ENCODE data around the gene LRRK1.

LRRK1 gene

GRCh38 chr15:100892013-100892355 is 27.2 kb upstream of the LRRK1 start:
- no peak overlapping the region for H3K27ac ChIP-seq
- H3K4me1 ChIP-seq, result peaks cover 0 to 30% (median 20%) of the 10 kb centered on the region in 4 donors
- no peaks in the 10 kb centered on the region for H3K27me3 ChIP-seq
- no peaks in the 10 kb centered on the region for H3K9me3 ChIP-seq
- H3K36me3 ChIP-seq, result no peaks in the 10 kb centered on the region
- no peak for DNase-seq
- no peak for TF ChIP-seq CTCF (IDR thresholded peaks at IDR 0.05)
- intact Hi-C loops (cut with DNase I; ENCODE audit: low total_unique reads), result no loop called here
- no peak overlapping the region for H3K4me3 ChIP-seq

- H3K27ac ChIP-seq, result peak overlapping the region in 1 of 2 donors; percentile 1
- no peak for TF ChIP-seq CTCF (IDR thresholded peaks at IDR 0.05)
- no peaks in the 10 kb centered on the region for H3K9me3 ChIP-seq
- H3K27me3 ChIP-seq, result peaks cover 0 to 8% of the 10 kb centered on the region in 2 donors
- no peak overlapping the region for H3K4me3 ChIP-seq
- no peaks in the 10 kb centered on the region for H3K36me3 ChIP-seq
- intact Hi-C loops (cut with DNase I; ENCODE audit: low total_unique reads), result no loop called here
- H3K4me1 ChIP-seq, result peaks cover 0 to 30% (median 20%) of the 10 kb centered on the region in 4 donors
- no peak for DNase-seq
These were observed 25.7 kb upstream of the LRRK1 start for GRCh38 chr15:100893261-100893963.

GRCh38 chr15:100893964-100894295 is 25.2 kb upstream of the LRRK1 start:
- peaks cover 0 to 12% of the 10 kb centered on the region in 2 donors for H3K27me3 ChIP-seq
- H3K9me3 ChIP-seq, result no peaks in the 10 kb centered on the region
- peaks cover 0 to 27% (median 17%) of the 10 kb centered on the region in 4 donors for H3K4me1 ChIP-seq
- DNase-seq, result peak in 1 of 2 donors; percentile 75
- no peaks in the 10 kb centered on the region for H3K36me3 ChIP-seq
- intact Hi-C loops (cut with DNase I; ENCODE audit: low total_unique reads), result no loop called here
- peak overlapping the region in 1 of 2 donors; percentile 1 for H3K27ac ChIP-seq
- H3K4me3 ChIP-seq, result no peak overlapping the region
- no peak for TF ChIP-seq CTCF (IDR thresholded peaks at IDR 0.05)

GRCh38 chr15:100895721-100896120 is 23.4 kb upstream of the LRRK1 start:
- intact Hi-C loops (cut with DNase I; ENCODE audit: low total_unique reads), result no loop called here
- Histone ChIP-seq H3K9me3 (no peaks in the 10 kb centered on the region), H3K27me3 (peaks cover 0 to 19% of the 10 kb centered on the region in 2 donors), H3K36me3 (no peaks in the 10 kb centered on the region), H3K4me1 (peaks cover 0 to 18% (median 10%) of the 10 kb centered on the region in 4 donors), H3K27ac (no peak overlapping the region), H3K4me3 (no peak overlapping the region)
- no peak for TF ChIP-seq CTCF (IDR thresholded peaks at IDR 0.05)
- no peak for DNase-seq

GRCh38 chr15:100897221-100898151 is 21.7 kb upstream of the LRRK1 start:
- no peak for DNase-seq
- Histone ChIP-seq H3K9me3 (no peaks in the 10 kb centered on the region), H3K27me3 (peaks cover 0 to 19% of the 10 kb centered on the region in 2 donors), H3K4me1 (peaks cover 0 to 33% (median 18%) of the 10 kb centered on the region in 4 donors), H3K27ac (no peak overlapping the region), H3K36me3 (no peaks in the 10 kb centered on the region), H3K4me3 (no peak overlapping the region)
- intact Hi-C loops (cut with DNase I; ENCODE audit: low total_unique reads), result no loop called here
- TF ChIP-seq CTCF (IDR thresholded peaks at IDR 0.05), result no peak

Measured in tibial artery (tissue), 4 donors.